ENCODE data around the gene RCSD1. TPM values are rescaled to one million over a fixed set of nuclear protein-coding genes. Genes with fewer than 3 reads are reported as not detected.
"Not testable (repeated sequence)": the region's sequence is repeated elsewhere in the genome, so short reads cannot be mapped to it uniquely, and the experiment has no call there.

Gene RCSD1
- total RNA-seq, 1 donor from 2014 or later = 0.76 TPM

GRCh38 chr1:167714439-167715156, 84.6 kb downstream of the RCSD1 start:
- TF ChIP-seq, protein P1, sequence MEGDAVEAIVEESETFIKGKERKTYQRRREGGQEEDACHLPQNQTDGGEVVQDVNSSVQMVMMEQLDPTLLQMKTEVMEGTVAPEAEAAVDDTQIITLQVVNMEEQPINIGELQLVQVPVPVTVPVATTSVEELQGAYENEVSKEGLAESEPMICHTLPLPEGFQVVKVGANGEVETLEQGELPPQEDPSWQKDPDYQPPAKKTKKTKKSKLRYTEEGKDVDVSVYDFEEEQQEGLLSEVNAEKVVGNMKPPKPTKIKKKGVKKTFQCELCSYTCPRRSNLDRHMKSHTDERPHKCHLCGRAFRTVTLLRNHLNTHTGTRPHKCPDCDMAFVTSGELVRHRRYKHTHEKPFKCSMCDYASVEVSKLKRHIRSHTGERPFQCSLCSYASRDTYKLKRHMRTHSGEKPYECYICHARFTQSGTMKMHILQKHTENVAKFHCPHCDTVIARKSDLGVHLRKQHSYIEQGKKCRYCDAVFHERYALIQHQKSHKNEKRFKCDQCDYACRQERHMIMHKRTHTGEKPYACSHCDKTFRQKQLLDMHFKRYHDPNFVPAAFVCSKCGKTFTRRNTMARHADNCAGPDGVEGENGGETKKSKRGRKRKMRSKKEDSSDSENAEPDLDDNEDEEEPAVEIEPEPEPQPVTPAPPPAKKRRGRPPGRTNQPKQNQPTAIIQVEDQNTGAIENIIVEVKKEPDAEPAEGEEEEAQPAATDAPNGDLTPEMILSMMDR (IDR thresholded peaks at IDR 0.05; ENCODE audit: unreplicated experiment) = no peak
- no peaks in the 10 kb centered on the region for H3K36me3 Mint-ChIP-seq
- no peaks in the 10 kb centered on the region for H3K9me3 Mint-ChIP-seq
- peak; percentile 75 to 96 for DNase-seq (ENCODE audit: low spot score in 2 of 2, unreplicated experiment in 2 of 2)
- peaks cover 29% of the 10 kb centered on the region for H3K4me1 Mint-ChIP-seq
- H3K27ac Mint-ChIP-seq = peak overlapping the region; percentile 94
- H3K27me3 Mint-ChIP-seq (ENCODE audit: low read depth) = peaks cover 5% of the 10 kb centered on the region
- peak overlapping the region; percentile 84 for H3K4me3 Mint-ChIP-seq

- peaks cover 5% of the 10 kb centered on the region for H3K27me3 Mint-ChIP-seq (ENCODE audit: low read depth)
- H3K4me3 Mint-ChIP-seq = peak overlapping the region; percentile 84
- peaks cover 34% of the 10 kb centered on the region for H3K4me1 Mint-ChIP-seq
- DNase-seq (ENCODE audit: low spot score in 2 of 2, unreplicated experiment in 2 of 2) = peak; percentile 61 to 90
- no peaks in the 10 kb centered on the region for H3K9me3 Mint-ChIP-seq
- H3K27ac Mint-ChIP-seq = peak overlapping the region; percentile 94
- H3K36me3 Mint-ChIP-seq = no peaks in the 10 kb centered on the region
- TF ChIP-seq, protein P1 (IDR thresholded peaks at IDR 0.05; ENCODE audit: unreplicated experiment) = peak; percentile 74
Measured at GRCh38 chr1:167715157-167715999, 85.3 kb downstream of the RCSD1 start.

DNA sequence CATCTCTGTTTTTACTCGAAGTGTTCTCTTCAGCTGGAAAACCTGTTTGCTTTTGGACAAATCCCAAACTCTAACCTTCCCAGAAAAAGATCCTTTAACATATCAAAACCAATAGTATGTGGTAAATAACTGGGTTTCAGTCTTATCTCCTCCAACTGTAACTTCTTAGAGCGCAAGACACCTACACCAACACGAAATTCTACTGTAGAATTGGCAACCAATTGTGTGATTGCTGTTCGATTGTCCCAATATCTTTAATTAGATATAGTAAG, 85.9 kb downstream of the RCSD1 start:
- Mint-ChIP-seq H3K4me1 (peaks cover 40% of the 10 kb centered on the region), H3K27ac (peak overlapping the region; percentile 94), H3K4me3 (peak overlapping the region; percentile 84), H3K36me3 (no peaks in the 10 kb centered on the region), H3K9me3 (no peaks in the 10 kb centered on the region), H3K27me3 (ENCODE audit: low read depth) (peaks cover 5% of the 10 kb centered on the region)
- TF ChIP-seq, protein P1 (IDR thresholded peaks at IDR 0.05; ENCODE audit: unreplicated experiment) = no peak
- no peak for DNase-seq (ENCODE audit: low spot score in 2 of 2, unreplicated experiment in 2 of 2)

DNA sequence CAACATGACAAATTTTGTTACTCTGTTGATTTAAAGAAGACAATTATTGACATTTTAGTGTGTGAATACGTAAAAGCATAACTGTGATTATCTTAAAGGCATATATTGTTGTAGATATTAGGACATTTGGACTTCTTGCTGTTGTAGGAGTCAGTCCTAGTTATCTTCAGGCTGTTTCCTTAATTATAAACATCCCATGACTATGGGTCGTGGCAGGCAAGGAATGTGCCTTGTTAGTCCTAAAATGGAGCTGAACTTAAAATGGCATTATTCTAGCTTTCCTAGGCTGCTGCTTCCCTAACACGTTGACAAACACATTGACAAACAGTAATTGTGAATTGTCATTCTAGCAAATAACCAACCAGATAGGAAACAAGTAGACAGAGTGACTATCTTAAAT, 87.3 kb downstream of the RCSD1 start:
- TF ChIP-seq, protein P1 (IDR thresholded peaks at IDR 0.05; ENCODE audit: unreplicated experiment) = no peak
- H3K4me3 Mint-ChIP-seq = peak overlapping the region; percentile 84
- no peaks in the 10 kb centered on the region for H3K36me3 Mint-ChIP-seq
- H3K27me3 Mint-ChIP-seq (ENCODE audit: low read depth) = peaks cover 5% of the 10 kb centered on the region
- no peak overlapping the region for H3K27ac Mint-ChIP-seq
- H3K4me1 Mint-ChIP-seq = peaks cover 46% of the 10 kb centered on the region
- H3K9me3 Mint-ChIP-seq = no peaks in the 10 kb centered on the region
- no peak for DNase-seq (ENCODE audit: low spot score in 2 of 2, unreplicated experiment in 2 of 2)

DNA sequence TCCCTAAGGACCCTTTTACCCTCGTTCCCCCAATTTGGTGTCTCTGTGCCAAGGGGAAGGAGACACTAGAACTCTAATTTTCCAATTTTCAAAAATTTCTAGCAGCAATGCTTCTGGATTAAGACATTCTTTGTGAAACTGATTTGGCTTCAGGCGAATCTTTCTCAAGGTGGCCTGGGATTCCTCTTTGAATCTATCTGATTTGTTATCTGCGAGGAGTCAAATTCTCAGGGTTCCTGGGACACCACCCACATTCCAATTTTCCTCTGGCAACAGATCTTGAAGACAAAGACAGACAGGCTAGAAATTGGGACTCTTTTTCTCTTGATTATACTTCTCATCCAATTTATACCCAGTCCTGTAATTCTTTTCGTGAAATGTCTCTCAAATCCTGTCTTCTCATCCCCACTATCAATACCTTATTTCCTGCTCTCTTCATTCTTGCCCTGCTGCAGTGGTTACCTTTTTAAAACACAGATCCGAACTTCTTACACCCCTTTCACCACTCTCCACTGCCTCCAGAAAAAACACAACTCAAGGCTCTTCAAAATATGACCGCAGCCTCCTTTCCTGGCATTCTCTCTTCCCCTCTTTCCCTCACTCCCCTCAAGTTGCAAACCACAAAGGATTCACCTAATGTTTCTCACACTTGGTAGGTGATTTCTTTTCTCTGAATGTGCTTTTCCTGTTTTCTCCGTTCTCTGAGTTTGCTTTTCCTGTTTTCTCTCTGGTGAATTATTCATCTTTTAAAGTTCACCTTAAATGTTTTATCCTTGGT, 89.1 kb downstream of the RCSD1 start:
- Mint-ChIP-seq H3K27me3 (ENCODE audit: low read depth) (peaks cover 5% of the 10 kb centered on the region), H3K4me3 (peak overlapping the region; percentile 1), H3K27ac (peak overlapping the region; percentile 65), H3K4me1 (peaks cover 53% of the 10 kb centered on the region), H3K9me3 (no peaks in the 10 kb centered on the region), H3K36me3 (no peaks in the 10 kb centered on the region)
- TF ChIP-seq, protein P1 (IDR thresholded peaks at IDR 0.05; ENCODE audit: unreplicated experiment) = no peak
- no peak for DNase-seq (ENCODE audit: low spot score in 2 of 2, unreplicated experiment in 2 of 2)

- Mint-ChIP-seq H3K4me1 (peaks cover 60% of the 10 kb centered on the region), H3K27ac (peak overlapping the region; percentile 65)
- not testable (repeated sequence) for H3K4me3 Mint-ChIP-seq; DNase-seq (ENCODE audit: low spot score in 2 of 2, unreplicated experiment in 2 of 2); H3K27me3 Mint-ChIP-seq (ENCODE audit: low read depth); H3K36me3 Mint-ChIP-seq; H3K9me3 Mint-ChIP-seq
Measured at GRCh38 chr1:167719715-167720421, 89.8 kb downstream of the RCSD1 start.
